Subcutaneous adipose tissue (tissue), 4 donors: ENCODE data around the gene CNDP1. TPM values are rescaled to one million over a fixed set of nuclear protein-coding genes. Genes with fewer than 3 reads are reported as not detected.

Experiments used
- total RNA-seq, 4 donors: library from RNA; depleted of rRNA; stranded (reverse); fragments of >200 nt; gene quantifications; one replicate each; pipeline ENCODE4 v1.1.0, GENCODE V29; 2016
- TF ChIP-seq, protein P1 (sequence below): fragments of 450-650 bp; IDR thresholded peaks from one replicate; pipeline ENCODE4 v1.5.1; 2016; ENCODE audit warnings: low read depth, mild to moderate bottlenecking, control low read depth, antibody characterized with exemption, moderate library complexity

Gene CNDP1
- total RNA-seq, 4 donors from 2014 or later: 1.1 TPM; not detected in 3

- TF ChIP-seq, protein P1, sequence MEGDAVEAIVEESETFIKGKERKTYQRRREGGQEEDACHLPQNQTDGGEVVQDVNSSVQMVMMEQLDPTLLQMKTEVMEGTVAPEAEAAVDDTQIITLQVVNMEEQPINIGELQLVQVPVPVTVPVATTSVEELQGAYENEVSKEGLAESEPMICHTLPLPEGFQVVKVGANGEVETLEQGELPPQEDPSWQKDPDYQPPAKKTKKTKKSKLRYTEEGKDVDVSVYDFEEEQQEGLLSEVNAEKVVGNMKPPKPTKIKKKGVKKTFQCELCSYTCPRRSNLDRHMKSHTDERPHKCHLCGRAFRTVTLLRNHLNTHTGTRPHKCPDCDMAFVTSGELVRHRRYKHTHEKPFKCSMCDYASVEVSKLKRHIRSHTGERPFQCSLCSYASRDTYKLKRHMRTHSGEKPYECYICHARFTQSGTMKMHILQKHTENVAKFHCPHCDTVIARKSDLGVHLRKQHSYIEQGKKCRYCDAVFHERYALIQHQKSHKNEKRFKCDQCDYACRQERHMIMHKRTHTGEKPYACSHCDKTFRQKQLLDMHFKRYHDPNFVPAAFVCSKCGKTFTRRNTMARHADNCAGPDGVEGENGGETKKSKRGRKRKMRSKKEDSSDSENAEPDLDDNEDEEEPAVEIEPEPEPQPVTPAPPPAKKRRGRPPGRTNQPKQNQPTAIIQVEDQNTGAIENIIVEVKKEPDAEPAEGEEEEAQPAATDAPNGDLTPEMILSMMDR: no peak
Observed at GRCh38 chr18:74551452-74551851, 17.2 kb downstream of the CNDP1 start.

DNA sequence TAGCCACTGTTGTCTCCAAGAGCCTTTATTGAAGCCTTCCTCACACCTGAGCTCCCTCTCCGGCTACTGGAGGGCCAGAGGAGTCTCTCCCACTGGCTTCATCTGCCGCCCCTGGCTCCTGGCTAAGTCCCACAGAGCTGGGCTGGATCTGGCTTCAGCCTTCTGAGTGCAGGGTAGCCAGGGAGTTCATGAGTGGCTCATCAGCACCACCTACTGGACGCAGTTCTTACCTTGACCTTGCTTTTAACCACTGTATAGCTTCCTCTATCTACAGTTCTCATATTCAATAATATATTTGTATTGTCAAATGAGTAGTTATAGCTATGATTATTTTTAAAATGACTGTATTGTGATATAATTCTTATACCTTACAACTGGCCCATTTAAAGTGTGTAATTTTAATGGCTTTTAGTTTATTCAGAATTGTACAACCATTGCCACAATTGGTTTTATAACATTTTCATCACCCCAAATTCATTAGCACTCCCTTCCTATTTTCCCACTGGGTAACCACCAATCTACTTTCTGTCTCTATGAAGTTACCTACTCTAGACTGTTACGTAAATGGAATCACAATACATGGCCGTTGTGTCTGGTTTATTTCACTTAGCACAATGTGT lies 17.7 kb downstream of the CNDP1 start:
- TF ChIP-seq, protein P1: no peak

GRCh38 chr18:74556126-74556525 lies 21.8 kb downstream of the CNDP1 start:
- TF ChIP-seq, protein P1: no peak

DNA sequence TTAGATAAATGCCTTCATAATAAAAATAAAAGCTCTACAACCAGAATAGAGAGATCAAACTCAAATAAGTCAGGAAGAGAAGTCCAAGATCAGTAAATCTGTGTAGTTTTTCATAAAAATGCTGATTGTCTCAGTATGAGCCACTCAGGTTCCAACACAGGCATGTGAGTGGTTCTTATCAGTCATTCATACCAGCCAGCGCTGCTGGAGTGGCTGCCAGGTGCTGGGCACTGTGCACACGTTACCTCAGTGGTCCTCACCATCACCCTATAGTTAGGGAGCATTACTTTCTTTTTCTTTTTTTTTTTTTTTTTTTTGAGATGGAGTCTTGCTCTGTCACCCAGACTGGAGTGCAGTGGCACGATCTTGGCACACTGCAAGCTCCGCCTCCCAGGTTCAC lies 23.8 kb downstream of the CNDP1 start:
- TF ChIP-seq, protein P1: no peak

- TF ChIP-seq, protein P1: no peak
Observed at GRCh38 chr18:74562131-74562730, 27.9 kb downstream of the CNDP1 start.

DNA sequence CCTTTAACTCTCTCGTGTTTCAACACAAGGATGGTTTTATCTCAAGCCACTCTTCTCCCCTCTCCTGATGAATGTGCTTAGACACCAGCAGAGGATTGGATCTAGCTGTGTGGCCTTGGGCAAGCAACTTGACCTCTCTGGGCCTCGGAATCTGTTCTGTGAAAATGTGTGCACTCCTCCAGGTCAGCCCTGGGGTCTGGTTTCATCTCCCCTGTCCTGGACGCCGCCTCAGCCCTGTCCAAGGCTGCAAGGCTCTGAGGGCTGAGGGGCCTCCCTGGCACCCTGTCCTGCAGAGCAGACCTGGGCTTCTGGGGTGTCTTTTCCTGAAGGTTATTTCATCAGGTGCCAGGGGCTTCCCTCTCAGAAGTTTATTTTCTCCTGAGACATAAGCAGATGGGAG lies 28.5 kb downstream of the CNDP1 start:
- TF ChIP-seq, protein P1: no peak

- TF ChIP-seq, protein P1: no peak
Observed at GRCh38 chr18:74563999-74564398, 29.7 kb downstream of the CNDP1 start.
